ENCODE data around the gene SRPX2.

Gene SRPX2, protein sequence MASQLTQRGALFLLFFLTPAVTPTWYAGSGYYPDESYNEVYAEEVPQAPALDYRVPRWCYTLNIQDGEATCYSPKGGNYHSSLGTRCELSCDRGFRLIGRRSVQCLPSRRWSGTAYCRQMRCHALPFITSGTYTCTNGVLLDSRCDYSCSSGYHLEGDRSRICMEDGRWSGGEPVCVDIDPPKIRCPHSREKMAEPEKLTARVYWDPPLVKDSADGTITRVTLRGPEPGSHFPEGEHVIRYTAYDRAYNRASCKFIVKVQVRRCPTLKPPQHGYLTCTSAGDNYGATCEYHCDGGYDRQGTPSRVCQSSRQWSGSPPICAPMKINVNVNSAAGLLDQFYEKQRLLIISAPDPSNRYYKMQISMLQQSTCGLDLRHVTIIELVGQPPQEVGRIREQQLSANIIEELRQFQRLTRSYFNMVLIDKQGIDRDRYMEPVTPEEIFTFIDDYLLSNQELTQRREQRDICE

DNA sequence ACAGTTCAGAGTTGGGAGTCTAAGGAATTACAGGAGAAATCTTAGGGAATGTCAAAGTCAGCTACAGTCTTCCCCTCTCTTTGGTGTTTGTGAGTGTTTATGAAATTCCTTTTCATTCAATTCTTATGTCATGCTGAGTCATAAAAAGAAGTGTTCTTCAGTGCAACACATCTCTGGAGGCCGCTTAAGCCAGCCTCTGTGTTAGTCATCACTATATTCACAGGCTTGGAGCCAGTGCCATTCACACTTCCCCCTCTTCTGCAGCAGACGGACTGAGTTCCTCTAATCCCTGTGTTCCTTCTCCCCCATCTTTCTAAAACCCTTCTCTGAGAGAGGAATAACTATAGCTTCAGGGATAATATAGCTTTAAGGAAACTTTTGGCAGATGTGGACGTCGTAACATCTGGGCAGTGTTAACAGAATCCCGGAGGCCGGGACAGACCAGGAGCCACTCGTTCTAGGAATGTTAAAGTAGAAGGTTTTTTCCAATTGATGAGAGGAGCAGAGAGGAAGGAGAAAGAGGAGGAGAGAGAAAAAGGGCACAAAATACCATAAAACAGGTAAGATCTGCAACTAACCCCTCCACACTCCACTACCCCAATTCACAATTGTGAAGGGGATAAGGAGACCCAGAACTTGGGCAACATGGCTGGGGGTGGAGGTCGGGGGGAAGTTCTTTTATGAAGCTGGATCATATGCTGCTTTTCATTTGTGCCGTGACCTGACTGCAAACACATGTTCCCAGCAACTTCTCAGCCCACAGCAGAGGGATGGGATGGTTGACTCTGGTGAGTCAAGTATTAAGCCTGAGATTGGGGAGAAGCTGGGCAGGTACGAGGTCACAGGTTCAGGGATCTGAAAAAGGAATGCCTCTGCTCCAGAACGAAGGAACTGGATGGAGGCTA is at the start of gene SRPX2:
Gene SRPX2, plus strand, starts transcription at position 244 of the 905 bp plus-strand sequence. CDS start 2,124 bp downstream, outside the sequence.
- DNase-seq, result no peak

- no peak for DNase-seq
Observed at GRCh38 chrX:100596601-100597000, 47.4 kb upstream of the SRPX2 start.

- no peak for DNase-seq
Observed at GRCh38 chrX:100599456-100599855, 44.5 kb upstream of the SRPX2 start.

DNA sequence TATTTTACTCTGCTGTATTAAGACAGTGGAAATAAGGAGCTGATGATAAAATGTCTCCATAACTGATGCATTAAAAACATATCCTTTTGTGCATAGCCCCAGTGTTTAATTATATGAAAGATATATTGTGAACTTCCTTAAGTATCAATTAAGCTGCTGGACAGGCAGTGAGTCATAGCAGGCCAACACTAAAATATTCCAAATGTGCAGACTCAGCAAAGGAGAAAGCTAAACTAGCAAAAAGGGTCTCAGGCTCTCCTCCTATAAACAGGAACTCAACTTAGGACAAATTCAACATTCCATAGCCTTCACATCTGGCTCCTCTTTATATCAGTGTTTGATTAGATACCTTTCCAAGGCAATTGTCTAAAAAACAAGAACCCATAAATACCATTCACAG is 43.7 kb upstream of the SRPX2 start:
- no peak for DNase-seq

DNA sequence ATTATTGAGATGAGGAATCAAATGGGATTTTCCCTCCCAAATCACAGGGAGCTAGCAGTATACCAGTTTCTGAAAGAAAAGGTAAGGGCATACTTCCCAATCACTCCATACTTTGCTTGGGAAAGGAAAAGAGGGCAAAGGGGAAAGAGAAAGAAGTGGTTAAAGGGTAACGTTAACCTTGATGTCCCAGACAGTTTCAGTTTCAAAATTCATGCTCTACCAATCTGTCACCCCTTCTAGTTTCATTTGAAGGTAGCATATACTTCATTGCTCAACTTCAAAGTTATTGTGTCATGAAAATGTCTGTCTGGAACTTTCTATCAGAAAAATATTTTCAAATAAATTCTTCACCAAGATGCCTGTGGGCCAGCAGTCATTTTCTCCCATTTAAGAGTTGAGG is 43.2 kb upstream of the SRPX2 start:
- DNase-seq, result no peak

DNA sequence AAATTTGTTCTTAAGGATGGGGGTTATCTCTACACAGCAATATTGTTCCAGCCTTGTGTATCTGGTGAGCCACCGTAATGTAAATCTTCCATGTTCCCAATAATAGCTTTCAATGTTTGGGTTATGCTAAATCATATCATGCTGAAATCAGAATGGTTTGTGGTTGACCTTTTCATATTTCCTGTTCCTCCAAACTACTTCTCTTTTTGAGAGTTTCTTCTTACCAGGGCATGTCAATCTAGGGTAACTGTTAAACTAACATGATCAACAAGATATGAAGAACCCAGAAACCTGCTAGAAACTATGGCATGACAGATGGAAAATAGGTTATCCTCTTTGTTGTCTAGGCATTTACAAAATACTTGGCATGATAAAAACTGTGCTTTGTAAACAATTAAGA is 37.2 kb upstream of the SRPX2 start:
- no peak for DNase-seq

GRCh38 chrX:100609591-100609990 is 34.4 kb upstream of the SRPX2 start:
- DNase-seq, result no peak

DNA sequence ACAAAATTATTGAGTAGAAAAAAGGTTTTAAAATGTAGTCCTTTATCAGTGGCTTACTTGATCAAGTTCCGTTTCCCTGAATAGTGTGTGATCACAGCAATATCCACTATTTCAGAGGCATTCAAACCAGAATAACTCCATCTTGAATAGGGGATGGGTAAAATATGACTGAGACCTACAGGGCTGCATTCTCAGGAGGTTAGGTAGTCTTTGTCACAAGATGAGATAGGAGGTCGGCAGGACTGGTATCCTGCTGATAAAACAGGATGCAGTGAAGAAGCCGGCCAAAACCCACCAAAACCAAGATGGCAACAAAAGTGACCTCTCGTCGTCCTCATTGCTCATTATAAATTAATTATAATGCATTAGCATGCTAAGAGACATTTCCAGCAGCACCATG is 32.0 kb upstream of the SRPX2 start:
- DNase-seq, result no peak

- DNase-seq, result no peak
Observed at GRCh38 chrX:100615005-100615404, 29.0 kb upstream of the SRPX2 start.

DNA sequence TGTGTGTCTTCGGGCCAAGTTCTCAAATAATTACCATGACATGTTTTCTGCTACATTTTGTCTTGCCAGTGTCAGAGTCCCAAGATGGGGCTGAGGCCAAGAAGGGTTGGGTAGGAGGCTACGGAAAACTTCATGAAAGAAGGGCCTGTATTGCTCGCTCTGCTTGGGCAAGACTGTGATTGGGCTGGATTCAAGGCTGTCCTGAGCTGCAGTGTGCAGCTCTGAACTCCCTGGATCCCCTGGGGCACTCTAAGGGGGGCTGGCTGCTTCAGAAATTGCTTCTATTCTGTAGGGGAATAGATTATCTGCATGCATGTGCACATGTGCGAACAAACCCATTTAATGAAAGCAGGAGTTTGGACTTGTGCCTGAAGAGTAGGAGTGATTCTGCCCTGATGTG is 21.0 kb upstream of the SRPX2 start:
- no peak for DNase-seq

GRCh38 chrX:100625985-100626491 is 18.0 kb upstream of the SRPX2 start:
- peak; percentile 1 for DNase-seq

- DNase-seq, result no peak
Observed at GRCh38 chrX:100635040-100635439, 9.0 kb upstream of the SRPX2 start.

- DNase-seq, result no peak
Observed at GRCh38 chrX:100635989-100636320, 8.0 kb upstream of the SRPX2 start.

GRCh38 chrX:100636321-100636991 is 7.5 kb upstream of the SRPX2 start, which contains the start of gene TSPAN6:
TSPAN6 (minus strand) TSS chrX:100636806; CDS start chrX:100636694, 112 bp downstream.
- no peak for DNase-seq

- no peak for DNase-seq
Observed at GRCh38 chrX:100642290-100642689, 1.7 kb upstream of the SRPX2 start.

GRCh38 chrX:100643212-100643611 is 787 bp upstream of the SRPX2 start:
- no peak for DNase-seq

DNA sequence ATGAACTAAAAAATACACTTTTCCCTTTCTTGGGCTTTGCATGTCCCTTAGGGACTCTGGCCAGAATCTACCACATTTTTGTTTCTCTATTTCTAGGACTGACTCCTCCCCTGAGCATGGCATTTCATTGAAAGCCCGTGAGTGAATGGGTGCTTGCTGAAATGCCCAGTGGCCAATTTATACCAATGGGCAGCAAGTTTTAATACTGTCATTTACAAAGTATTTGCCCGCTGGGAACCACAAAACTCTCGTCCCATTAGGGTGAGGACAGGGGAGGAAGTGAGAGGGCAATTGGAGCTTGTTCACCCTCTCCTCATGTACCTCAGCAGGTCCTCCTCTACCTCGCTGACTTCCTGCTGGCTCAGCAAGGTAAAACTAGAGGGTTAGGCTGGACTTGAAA is 1.1 kb downstream of the SRPX2 start:
- DNase-seq, result no peak

DNA sequence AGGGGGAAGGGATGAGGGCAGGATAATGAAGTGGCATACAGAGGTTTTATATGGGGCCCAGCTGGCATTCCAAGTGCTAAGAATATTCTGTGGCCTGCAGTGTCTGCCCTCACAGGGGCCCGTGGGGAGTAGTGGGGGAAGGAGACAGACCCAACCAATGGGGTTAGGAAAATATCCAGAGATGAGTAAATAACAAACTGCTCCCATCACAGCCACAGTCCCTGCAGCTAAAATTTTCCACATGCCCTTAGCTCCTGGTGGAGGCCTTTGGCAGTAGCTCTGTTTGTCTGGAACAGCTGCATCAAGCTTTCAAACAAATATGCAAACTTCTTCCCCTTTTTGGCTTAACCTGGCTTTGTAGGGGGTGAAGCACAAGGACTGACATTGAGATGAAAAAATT is 3.1 kb downstream of the SRPX2 start:
- no peak for DNase-seq

DNA sequence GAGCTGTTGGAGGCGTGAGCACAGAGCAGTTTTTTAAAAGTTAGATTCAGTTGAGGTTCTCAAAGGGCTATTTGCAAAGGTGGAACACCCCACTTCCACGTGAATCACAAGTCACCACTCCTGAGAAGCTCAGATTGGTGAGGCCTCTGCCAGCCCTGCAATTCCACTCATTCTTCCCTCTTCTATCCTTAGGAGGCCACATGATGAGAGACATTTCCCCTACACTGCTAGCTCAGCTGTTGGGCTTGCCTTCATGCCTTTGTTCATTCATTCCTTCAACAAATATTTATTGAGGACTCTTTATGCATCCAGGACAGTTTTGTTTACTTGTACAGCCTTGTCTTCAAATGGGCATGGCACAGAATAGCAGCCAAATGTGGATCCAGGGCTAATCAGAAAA is 3.7 kb downstream of the SRPX2 start:
- DNase-seq, result no peak

DNA sequence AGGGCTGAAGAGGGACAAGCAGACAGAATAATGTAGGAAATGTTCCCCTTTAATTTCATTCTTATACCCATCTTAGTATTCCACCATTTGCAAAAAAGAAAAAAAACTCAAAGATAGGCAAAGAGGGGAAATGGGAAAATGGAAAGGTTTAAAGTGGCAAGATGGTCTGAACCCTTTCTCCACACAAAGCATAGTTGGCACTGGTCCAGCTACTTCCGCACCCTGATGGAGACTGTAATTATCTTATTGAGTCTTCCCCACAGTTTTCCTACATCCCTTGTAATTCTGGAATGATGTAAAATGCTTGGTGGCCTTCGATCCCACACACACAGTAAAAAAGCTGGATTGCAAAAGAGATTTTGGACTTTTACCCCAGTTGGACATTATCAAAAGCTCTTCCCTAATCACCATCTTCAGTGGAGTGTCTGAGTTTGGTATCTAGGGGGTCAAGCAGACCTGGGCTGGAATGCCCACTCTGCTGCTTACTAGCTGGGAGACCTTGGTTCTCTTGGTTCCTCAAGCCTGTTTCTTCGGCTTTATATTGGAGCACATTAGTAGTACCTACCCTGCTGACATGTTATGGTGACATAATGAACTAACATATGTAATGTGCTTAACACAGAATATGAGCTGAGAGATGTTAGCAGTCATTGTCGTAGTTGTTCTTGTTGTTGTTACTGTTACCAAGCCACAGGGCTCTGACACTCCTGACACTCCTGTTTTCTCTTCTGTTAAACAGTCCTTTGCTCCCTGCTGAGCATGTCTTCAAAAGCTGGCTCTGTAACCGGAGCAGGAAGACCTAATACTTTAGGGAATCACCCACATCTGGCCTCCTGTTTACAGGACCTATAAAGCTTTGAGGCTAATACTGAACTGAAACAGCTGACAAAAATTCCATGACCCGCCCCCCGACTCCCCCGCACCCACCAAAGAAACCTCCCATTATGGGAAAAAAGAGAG is 4.7 kb downstream of the SRPX2 start:
- no peak for DNase-seq

DNA sequence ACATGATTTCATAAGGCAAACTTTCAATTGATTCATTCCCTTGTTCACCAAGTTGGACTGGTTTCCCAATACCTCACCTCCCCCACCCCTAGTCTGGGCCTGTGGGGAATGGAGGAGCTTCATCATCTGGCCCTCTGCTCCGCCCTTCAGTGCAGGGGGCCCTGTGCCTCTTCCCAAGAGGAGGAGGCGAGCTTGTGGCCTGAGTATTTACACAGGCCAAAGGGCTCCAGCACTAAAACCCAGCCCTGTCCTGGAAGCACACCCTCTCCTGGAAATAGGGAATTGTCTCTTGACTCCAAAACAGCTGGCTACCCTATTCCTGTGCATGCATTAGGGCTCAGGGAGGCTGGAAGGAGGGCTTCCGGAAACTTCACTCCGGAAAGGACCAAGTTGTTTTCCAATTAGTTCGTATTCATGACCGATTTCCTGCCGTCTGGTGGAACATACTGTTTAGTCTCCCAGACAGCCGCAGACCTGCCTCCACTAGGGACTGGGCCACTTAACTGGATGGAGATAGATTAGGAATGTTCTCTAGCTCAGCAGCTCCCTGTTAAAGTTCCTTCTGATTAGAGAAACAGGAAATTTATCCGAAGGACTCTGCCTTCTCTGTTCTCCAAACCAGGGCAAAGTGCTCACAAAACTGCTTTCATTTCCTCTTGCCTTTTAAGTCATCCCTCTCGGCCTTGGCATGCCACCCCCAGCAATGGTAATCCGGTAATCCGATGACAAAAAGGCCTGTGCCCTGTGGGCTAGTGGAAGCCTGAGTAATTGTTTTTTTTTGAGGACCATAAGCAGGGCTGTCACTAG is 5.8 kb downstream of the SRPX2 start:
- DNase-seq, result no peak
